ENCODE measurements around the gene TSPAN11.

The TSPAN11 gene

DNA sequence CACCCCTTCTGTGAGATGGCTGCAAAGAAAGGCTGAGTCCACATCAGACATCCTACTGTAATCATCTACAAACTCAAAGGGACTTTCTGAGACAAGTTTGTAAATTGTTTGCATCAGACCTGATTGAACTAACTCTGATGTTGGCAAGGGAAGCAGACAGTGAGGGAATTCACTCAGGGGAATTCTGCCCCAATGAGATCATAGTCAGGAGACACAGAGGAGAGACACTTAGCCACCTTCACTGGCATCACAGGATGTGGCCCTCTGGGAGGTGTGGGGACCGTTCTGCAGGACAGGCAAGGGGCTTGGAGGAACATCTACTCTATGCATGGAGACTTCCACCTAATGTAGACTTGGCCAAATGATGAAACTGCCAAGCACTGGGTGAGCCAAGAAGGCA, 76.5 kb downstream of the TSPAN11 start:
- no peak overlapping the region for H3K27ac Mint-ChIP-seq
- CTCF ChIA-PET = no interaction called here
- DNase-seq = no peak
- H3K27me3 Mint-ChIP-seq = peaks cover 19% of the 10 kb centered on the region
- H3K4me1 Mint-ChIP-seq = no peaks in the 10 kb centered on the region
- H3K36me3 Mint-ChIP-seq = no peaks in the 10 kb centered on the region
- H3K9me3 Mint-ChIP-seq = no peaks in the 10 kb centered on the region
- H3K4me3 Mint-ChIP-seq = no peak overlapping the region

DNA sequence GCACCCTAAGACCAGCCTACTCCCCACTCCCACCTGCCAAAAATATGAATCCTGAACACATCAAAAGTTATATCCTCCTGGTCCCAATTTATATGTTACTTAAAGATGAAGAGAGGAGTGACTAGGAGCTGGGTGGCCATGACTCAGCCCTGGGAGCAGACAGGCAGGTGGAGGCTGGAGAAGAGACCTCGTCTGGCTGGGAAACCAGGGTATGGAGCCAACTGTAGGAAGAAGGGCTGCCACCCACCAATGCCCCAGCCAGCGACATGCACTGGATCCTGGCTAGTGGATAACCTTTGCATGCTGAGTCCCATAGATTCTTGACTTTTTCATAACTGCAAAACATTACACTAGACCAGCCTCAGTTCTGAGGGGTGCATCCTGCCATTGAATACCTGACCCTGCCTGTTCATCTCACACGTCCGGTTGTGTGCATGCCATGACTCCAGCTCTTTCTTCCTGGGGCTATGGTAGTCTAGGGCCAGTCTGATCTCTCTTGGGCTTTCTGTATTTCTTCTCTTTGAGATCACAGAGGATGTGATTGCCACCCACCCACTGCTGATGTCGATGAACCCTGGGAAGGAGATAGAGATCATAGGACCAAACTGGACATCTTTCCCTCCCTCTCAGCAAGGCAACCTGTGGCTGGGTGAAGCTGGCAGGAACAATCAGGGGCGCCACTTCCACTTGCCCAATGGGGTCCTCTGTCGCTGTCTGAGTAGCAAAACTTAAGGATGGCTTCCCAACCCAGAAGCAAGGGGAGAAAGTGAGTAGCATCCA, 77.5 kb downstream of the TSPAN11 start:
- no peaks in the 10 kb centered on the region for H3K4me1 Mint-ChIP-seq
- no peaks in the 10 kb centered on the region for H3K9me3 Mint-ChIP-seq
- H3K27me3 Mint-ChIP-seq = peaks cover 19% of the 10 kb centered on the region
- CTCF ChIA-PET = no interaction called here
- no peak overlapping the region for H3K27ac Mint-ChIP-seq
- no peak for DNase-seq
- no peaks in the 10 kb centered on the region for H3K36me3 Mint-ChIP-seq
- no peak overlapping the region for H3K4me3 Mint-ChIP-seq

DNA sequence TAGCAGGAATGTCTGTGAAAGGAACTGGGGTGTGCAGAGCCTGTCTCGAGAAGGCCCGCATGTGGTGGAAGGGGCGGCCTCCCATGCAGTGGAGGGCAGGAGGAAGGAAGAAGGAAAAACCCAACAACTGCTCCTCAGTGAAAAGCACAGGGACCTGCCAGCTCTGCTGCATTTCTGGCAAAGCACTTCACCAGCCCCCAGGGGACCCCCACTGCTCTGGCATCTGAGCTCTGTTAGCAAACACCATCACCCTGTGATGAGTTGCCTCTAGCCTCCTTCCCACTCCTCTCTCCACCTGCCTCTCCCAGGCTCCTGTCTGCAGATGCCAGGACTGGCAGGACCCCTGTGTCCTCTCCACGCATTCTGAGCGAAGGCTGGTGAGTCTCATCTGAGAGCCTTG, 78.1 kb downstream of the TSPAN11 start:
- Mint-ChIP-seq H3K27ac (no peak overlapping the region), H3K4me3 (no peak overlapping the region), H3K36me3 (no peaks in the 10 kb centered on the region), H3K27me3 (peaks cover 23% of the 10 kb centered on the region), H3K4me1 (no peaks in the 10 kb centered on the region), H3K9me3 (no peaks in the 10 kb centered on the region)
- no peak for DNase-seq
- CTCF ChIA-PET = no interaction called here

DNA sequence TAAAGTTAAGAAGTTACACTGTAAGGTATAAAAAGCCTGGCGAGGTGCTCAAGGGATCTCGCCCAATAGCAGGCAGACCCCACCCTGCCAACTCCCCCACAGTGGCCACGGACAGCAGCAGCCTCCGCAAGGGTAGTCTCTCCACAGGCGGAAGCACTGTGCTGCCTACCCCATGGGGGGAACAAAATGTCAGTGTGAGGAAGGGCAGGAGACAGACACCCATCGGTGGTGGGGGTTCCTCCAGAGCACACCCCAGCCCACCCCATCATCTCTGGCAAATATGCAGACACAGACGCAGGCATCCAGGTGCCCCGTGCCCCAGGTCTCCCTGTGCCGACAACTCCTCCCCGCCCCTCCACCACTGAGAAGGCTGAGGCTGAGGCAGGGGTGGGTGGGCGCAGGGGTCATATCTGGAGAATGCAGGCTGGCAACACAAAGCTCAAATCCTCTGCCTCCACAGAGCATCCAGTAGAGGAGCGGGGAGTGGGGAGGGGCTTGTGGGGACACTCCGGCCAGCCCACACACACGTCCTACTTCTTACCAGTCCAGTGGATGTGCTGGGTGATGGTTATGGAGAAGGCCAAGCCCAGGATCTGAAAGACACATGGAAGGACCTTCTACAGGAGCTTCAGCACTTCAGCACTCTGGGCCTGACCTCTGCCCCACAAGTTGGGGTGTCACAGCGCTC, 78.9 kb downstream of the TSPAN11 start:
- CTCF ChIA-PET = no interaction called here
- H3K4me3 Mint-ChIP-seq = no peak overlapping the region

DNA sequence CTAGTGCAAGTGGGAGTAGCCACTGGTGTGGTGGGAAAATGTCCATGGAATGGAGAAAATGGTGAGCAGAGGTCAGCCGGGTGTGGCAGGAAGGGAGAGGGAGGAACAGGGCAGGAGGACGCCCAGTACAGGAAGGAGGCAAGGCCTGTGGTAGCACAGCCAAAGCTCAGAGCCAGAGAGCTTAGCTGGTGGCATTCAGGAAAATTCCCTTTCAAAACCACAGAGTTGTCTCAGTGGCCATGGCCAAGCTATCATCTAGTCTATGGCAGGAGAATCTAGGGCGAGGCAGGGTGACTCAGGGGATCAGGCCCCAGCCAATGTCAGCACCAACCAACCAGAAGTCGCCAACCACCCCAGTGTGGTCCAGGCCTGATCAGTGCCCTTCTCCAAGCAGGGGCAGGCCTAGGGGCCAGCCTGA, 79.4 kb downstream of the TSPAN11 start:
- no peaks in the 10 kb centered on the region for H3K9me3 Mint-ChIP-seq
- H3K4me1 Mint-ChIP-seq = no peaks in the 10 kb centered on the region
- DNase-seq = no peak
- no peak overlapping the region for H3K27ac Mint-ChIP-seq
- H3K27me3 Mint-ChIP-seq = peaks cover 21% of the 10 kb centered on the region
- no peak overlapping the region for H3K4me3 Mint-ChIP-seq
- CTCF ChIA-PET = no interaction called here
- no peaks in the 10 kb centered on the region for H3K36me3 Mint-ChIP-seq

More for the DNA sequence above, 78.9 kb downstream of the TSPAN11 start:
- no peaks in the 10 kb centered on the region for H3K36me3 Mint-ChIP-seq
- H3K27ac Mint-ChIP-seq = no peak overlapping the region
- peaks cover 23% of the 10 kb centered on the region for H3K27me3 Mint-ChIP-seq
- no peaks in the 10 kb centered on the region for H3K4me1 Mint-ChIP-seq
- no peak for DNase-seq
- no peaks in the 10 kb centered on the region for H3K9me3 Mint-ChIP-seq

DNA sequence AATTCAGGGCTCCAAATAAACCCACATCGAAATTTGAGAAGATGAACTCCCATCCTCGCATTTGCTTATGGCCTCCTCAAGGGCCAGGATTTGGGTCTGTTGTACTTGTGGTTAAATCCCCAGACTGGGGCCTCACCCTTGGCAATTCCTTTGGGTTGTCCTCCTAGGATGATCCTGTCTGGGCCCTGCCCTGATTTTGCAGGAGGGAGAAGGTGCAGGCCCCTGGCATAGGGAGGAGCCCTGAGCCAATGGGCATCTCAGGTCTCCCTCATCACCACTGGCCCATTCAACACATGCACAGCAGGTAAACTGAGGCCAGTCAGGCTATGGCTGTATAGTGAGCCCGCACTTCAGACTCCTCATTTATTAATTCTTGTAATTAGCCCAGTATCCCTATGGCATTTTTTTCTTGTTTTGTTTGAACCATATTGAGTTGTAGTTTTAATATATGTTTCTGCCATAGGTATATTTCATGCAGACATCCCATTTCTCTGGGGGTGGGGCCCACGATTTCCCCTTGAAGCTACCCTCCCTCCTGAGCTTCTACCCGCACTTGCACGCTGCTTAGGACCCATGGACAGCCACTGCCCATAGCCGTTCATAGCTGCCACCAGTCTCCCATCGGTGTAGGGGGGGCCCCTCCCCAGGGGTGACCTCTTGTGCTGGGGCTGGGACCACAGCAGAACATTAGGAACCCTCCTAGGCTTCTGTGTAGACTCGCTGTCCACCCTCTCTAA, 80.0 kb downstream of the TSPAN11 start:
- Mint-ChIP-seq H3K4me1 (no peaks in the 10 kb centered on the region), H3K4me3 (no peak overlapping the region), H3K36me3 (no peaks in the 10 kb centered on the region), H3K27me3 (peaks cover 18% of the 10 kb centered on the region), H3K9me3 (no peaks in the 10 kb centered on the region), H3K27ac (no peak overlapping the region)
- CTCF ChIA-PET = no interaction called here
- no peak for DNase-seq

DNA sequence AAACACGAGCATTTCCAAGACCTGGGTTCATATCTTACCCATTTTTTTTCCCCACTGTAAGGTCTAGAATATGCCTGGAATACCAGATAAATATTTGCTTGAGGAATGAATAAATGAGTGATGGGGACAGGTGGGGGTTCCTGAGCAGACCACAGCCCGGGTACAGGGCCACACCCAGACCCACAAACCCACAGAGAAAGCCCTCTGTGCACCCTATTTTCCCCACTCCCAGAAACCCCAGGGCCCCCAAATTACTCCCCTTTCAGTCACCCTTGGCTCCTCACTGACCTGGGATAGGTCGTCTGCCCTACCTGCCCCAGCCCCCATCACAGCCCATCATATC, 80.6 kb downstream of the TSPAN11 start:
- Mint-ChIP-seq H3K4me3 (no peak overlapping the region), H3K9me3 (no peaks in the 10 kb centered on the region), H3K27ac (no peak overlapping the region), H3K4me1 (no peaks in the 10 kb centered on the region), H3K36me3 (no peaks in the 10 kb centered on the region), H3K27me3 (peaks cover 18% of the 10 kb centered on the region)
- no peak for DNase-seq
- CTCF ChIA-PET = no interaction called here

GRCh38 chr12:31007636-31008175, 81.2 kb downstream of the TSPAN11 start:
- peaks cover 23% of the 10 kb centered on the region for H3K27me3 Mint-ChIP-seq
- H3K36me3 Mint-ChIP-seq = no peaks in the 10 kb centered on the region
- CTCF ChIA-PET = no interaction called here
- no peaks in the 10 kb centered on the region for H3K4me1 Mint-ChIP-seq
- no peak overlapping the region for H3K4me3 Mint-ChIP-seq
- no peaks in the 10 kb centered on the region for H3K9me3 Mint-ChIP-seq
- no peak for DNase-seq
- no peak overlapping the region for H3K27ac Mint-ChIP-seq

DNA sequence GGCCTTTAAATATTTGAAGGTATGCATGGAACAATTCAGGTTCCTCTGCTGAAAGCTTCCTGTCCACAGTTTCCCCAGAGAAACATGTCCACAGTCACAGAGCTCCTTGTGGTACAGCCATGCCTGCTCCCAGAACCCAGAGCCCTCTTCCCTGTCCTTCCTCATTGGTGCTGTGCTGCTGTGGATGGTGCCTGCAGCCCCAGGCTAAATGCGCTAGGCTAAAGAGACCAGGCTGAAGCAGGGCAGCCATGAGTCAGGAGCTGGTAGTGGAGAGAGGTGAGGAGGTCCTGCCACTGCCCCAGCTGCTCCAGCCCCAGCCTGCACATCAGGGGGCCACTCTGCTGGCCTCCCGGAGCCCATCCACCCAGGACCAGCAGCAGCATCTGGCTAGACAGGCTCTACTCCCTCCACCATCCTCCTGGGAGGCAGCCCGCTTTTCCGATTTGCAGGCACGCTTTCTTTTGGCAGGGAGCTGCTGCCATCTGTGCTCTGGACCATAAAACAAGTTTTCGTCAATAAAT, 81.8 kb downstream of the TSPAN11 start:
- no peak for DNase-seq
- Mint-ChIP-seq H3K27me3 (peaks cover 23% of the 10 kb centered on the region), H3K4me3 (no peak overlapping the region), H3K27ac (no peak overlapping the region), H3K9me3 (no peaks in the 10 kb centered on the region), H3K4me1 (no peaks in the 10 kb centered on the region), H3K36me3 (no peaks in the 10 kb centered on the region)
- CTCF ChIA-PET = no interaction called here

DNA sequence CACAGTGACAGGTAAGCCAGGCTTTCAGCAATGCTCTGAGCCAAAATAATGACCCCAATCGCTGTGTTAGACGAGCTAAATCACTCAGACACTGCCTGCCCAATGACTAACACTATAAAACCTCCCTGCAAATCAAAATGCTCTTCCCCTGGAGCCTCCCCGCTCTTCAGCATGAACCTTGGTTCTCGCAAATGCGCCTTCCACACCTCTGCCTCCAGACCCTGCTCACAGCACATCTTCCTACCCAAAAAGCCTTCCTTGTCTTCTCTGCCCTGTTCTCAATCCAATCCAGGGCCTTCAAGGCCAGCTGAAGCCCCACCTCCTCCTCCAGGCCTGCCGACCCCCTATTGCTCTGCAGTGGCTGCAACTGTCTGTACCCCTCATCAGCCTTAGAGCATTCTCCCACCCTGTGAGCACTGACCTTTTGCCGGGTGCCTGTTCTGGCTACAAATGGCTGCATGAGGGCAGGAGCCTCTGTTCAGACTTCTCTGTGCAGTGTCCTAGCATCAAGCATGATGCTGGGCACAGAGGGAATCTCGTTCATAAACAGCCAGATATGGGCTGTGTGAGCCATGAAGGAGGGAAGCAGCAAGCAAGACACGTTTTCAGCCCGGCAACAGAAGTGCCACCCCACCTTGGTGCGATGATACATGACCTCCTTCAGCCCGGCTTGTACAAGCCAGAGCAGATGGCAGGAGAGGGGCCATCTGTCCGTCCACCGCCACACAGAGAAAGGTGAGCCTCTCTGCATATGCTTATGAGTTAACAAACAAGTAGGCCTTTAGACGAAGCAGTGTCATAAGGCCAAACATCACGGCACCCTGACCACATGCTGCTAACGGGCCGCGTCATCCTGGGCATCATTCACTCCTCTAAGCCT, 82.7 kb downstream of the TSPAN11 start:
- H3K4me1 Mint-ChIP-seq = no peaks in the 10 kb centered on the region
- no peak overlapping the region for H3K4me3 Mint-ChIP-seq
- no peak for DNase-seq
- CTCF ChIA-PET = no interaction called here
- no peak overlapping the region for H3K27ac Mint-ChIP-seq
- H3K36me3 Mint-ChIP-seq = no peaks in the 10 kb centered on the region
- H3K9me3 Mint-ChIP-seq = no peaks in the 10 kb centered on the region
- H3K27me3 Mint-ChIP-seq = peaks cover 16% of the 10 kb centered on the region

GRCh38 chr12:31009976-31010375, 83.4 kb downstream of the TSPAN11 start:
- H3K27me3 Mint-ChIP-seq = peaks cover 9% of the 10 kb centered on the region
- no peaks in the 10 kb centered on the region for H3K9me3 Mint-ChIP-seq
- no peak for DNase-seq
- no peaks in the 10 kb centered on the region for H3K36me3 Mint-ChIP-seq
- CTCF ChIA-PET = no interaction called here
- no peak overlapping the region for H3K27ac Mint-ChIP-seq
- no peaks in the 10 kb centered on the region for H3K4me1 Mint-ChIP-seq
- no peak overlapping the region for H3K4me3 Mint-ChIP-seq

DNA sequence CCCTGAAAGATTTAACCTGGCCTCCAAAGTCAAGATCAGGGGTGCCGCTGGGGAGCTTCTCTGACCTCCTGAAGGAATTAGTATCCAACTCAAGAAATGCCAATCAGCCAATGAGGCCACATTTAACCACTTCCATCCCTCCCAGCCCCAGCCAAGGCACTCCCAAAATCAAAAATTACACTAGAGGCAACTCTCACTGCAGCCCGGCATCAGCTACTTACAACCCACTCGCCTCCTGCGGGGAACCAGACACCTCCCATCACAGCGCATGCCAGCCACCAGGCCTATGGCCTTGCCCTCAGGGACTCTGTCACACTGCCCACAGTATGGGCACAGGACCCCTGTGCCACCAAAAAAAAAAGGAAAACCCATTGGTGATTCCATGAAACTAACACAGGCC, 84.8 kb downstream of the TSPAN11 start:
- Mint-ChIP-seq H3K4me1 (no peaks in the 10 kb centered on the region), H3K9me3 (no peaks in the 10 kb centered on the region), H3K36me3 (no peaks in the 10 kb centered on the region), H3K4me3 (no peak overlapping the region), H3K27ac (no peak overlapping the region), H3K27me3 (peaks cover 12% of the 10 kb centered on the region)
- no peak for DNase-seq
- CTCF ChIA-PET = interaction anchor here (0.7 to 1.2 kb wide), 3 partner anchors 10 to 164 kb away, joined by 3 read pairs; no protein-coding TSS in a partner anchor

- H3K4me1 Mint-ChIP-seq = no peaks in the 10 kb centered on the region
- H3K4me3 Mint-ChIP-seq = no peak overlapping the region
- CTCF ChIA-PET = interaction anchor here (1.1 to 1.2 kb wide), 2 partner anchors 163 to 165 kb away, joined by 3 read pairs; no protein-coding TSS in a partner anchor
- H3K9me3 Mint-ChIP-seq = no peaks in the 10 kb centered on the region
- H3K27ac Mint-ChIP-seq = no peak overlapping the region
- peaks cover 12% of the 10 kb centered on the region for H3K27me3 Mint-ChIP-seq
- DNase-seq = peak; percentile 27
- H3K36me3 Mint-ChIP-seq = no peaks in the 10 kb centered on the region
Measured at GRCh38 chr12:31011746-31012566, 85.4 kb downstream of the TSPAN11 start.
